Measurements from ENCODE around the gene ZNF345. TPM values are rescaled to one million over a fixed set of nuclear protein-coding genes. Genes with fewer than 3 reads are reported as not detected.
A peak's percentile ranks its signal among the peaks of the same experiment; 100 is the strongest.

The ZNF345 gene
- total and polyA plus RNA-seq, 9 of the 15 experiments (the other 6 are each of a cell fraction or from before 2014, with no cell fraction given) = 0.38 to 1.6 (median 0.65) TPM

- TF ChIP-seq RBFOX2 (IDR thresholded peaks at IDR 0.05; ENCODE audit: low read depth, low read length) (peak; percentile 48; the same call in 1 of the 2 replicates), ZKSCAN8 (CRISPR knock-in tag; IDR thresholded peaks at IDR 0.05) (no peak), ZSCAN32 (CRISPR knock-in tag; IDR thresholded peaks at IDR 0.05) (no peak), SMAD3 (CRISPR knock-in tag; conservative IDR thresholded peaks at IDR 0.05) (no peak), ZNF668 (CRISPR knock-in tag; IDR thresholded peaks at IDR 0.05) (no peak), SIX5 (IDR thresholded peaks at IDR 0.05; ENCODE audit: borderline replicate concordance in 1 of 2, insufficient read depth in 1 of 2, low read depth in 1 of 2, low read length in 2 of 2) (peak; percentile 35 to 37; a peak in 2 of 4 replicates), MEIS2 (IDR thresholded peaks at IDR 0.05; ENCODE audit: partially characterized antibody) (no peak), BCL6 (CRISPR knock-in tag; IDR thresholded peaks at IDR 0.05) (no peak), ZNF407 (IDR thresholded peaks at IDR 0.05; ENCODE audit: low read depth) (no peak), HDAC1 (IDR thresholded peaks at IDR 0.05) (no peak), MNT (conservative IDR thresholded peaks at IDR 0.05) (0 out of 4 replicates have a peak, but pooled peaks of 1 of the 2 experiments have one; percentile 13), NCOA4 (IDR thresholded peaks at IDR 0.05; ENCODE audit: partially characterized antibody) (no peak), KLF16 (IDR thresholded peaks at IDR 0.05) (no peak), DLX4 (CRISPR knock-in tag; IDR thresholded peaks at IDR 0.05) (no peak), ELK3 (CRISPR knock-in tag; IDR thresholded peaks at IDR 0.05) (no peak), CHD2 (IDR thresholded peaks at IDR 0.05; ENCODE audit: low read depth, low read length) (peak; percentile 90)
Observed at GRCh38 chr19:36850559-36851442, at the start of gene ZNF345 (continued).

Measured in K562 (cell line).